Stimulated activated CD8-positive, alpha-beta memory T cell treated with anti-CD3 and anti-CD28 coated beads, Interleukin-15, amount 100 ng/mL, for 4 hours (primary cell): ENCODE measurements around the gene TNIP2.

Source experiments
- DNase-seq, 2 donors: peaks; one replicate each; pipeline ENCODE4 v3.0.0-alpha.2; 2020; ENCODE audit warnings: low read depth in 2 of 2

The TNIP2 gene, protein sequence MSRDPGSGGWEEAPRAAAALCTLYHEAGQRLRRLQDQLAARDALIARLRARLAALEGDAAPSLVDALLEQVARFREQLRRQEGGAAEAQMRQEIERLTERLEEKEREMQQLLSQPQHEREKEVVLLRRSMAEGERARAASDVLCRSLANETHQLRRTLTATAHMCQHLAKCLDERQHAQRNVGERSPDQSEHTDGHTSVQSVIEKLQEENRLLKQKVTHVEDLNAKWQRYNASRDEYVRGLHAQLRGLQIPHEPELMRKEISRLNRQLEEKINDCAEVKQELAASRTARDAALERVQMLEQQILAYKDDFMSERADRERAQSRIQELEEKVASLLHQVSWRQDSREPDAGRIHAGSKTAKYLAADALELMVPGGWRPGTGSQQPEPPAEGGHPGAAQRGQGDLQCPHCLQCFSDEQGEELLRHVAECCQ

DNA sequence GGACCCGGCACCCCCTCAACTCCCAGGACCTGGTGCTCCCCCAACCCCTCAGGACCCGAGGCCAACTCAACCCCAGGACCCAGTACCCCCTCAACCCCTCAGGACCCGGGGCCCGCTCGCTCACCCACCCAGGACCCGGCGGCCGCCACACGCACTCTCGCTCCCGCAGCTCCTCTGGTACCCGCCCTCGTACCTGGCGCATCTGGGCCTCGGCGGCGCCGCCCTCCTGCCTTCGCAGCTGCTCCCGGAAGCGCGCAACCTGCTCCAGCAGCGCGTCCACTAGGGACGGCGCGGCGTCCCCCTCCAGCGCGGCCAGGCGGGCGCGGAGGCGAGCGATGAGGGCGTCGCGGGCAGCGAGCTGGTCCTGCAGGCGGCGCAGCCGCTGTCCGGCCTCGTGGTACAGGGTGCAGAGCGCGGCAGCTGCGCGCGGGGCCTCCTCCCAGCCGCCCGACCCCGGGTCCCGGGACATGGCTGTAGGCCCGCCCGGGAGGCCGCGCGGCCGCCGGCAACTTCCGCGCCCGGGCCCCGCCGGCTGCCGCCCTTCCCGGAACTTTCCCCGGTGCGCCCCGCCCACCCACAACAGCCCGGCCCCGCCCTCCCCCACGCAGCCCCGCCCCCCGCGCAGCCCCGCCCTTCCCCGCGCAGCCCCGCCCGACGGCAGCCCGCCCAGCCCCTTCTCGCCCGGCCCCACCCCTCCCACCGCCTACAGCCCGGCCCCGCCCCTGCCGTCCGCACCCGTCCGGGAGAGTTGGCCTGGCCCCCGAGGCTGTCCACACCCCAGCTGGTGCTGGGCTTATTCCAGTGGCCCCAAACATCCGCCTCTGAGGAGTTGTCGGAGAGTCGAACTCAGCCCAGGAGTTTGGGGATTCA lies at the start of gene TNIP2:
Gene TNIP2, minus strand, starts transcription at position 516 of the 870 bp plus-strand sequence. Its CDS starts 47 bp downstream, at position 469.
- DNase-seq = peak; percentile 46 to 62

DNA sequence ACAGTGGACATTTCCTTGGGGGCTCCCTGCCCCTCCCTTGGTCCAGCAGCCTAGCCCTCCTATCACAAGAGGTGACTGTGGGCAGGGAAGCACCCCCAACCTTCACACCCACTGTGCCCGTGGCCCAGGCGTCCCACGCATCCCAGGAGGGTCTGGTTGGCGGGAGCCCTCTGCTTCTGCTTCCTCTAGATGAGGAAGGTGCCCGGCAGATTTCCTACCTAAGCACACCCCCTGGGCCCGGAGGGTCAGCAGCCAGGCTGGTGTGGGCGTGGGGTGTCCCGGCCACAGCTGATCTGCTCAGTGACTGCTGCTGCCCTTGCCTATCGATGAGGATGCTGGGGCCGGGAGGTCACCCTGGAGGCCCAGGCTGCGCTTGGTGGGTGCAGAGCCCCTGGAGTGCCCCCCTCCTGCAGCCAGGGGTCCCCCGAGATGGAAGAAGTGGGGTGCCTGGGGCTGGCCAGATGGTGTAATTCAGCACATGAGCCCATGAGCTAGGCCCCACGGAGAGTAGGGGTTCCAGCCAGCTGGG lies 48.9 kb upstream of the TNIP2 start:
- DNase-seq = no peak

DNA sequence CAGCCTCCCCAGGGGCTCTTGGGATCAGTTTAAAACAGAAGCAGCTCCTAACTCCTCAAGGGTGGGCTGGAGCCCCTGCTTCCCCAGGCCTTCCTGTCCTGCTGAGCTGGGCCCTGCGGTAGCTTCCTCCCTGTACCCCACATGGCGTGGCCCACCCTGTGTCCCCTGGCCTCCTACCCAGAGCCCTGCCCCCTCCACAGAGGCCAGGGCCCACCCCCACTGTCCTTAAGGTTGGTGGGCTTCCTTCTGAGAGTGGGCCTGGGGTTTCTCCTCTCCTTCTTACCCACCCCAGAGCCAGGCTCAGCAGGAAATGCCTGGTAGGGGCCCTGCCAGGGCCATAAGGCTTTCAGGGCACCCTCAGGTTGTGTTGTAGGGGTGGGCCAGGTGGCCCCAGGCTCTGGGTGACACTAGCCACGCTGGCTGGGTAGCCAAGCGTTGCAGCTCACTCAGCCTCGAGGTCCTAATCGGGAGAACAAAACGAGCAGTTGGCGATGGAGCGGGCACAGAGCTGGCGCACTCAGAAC lies 48.4 kb upstream of the TNIP2 start:
- DNase-seq = no peak

DNA sequence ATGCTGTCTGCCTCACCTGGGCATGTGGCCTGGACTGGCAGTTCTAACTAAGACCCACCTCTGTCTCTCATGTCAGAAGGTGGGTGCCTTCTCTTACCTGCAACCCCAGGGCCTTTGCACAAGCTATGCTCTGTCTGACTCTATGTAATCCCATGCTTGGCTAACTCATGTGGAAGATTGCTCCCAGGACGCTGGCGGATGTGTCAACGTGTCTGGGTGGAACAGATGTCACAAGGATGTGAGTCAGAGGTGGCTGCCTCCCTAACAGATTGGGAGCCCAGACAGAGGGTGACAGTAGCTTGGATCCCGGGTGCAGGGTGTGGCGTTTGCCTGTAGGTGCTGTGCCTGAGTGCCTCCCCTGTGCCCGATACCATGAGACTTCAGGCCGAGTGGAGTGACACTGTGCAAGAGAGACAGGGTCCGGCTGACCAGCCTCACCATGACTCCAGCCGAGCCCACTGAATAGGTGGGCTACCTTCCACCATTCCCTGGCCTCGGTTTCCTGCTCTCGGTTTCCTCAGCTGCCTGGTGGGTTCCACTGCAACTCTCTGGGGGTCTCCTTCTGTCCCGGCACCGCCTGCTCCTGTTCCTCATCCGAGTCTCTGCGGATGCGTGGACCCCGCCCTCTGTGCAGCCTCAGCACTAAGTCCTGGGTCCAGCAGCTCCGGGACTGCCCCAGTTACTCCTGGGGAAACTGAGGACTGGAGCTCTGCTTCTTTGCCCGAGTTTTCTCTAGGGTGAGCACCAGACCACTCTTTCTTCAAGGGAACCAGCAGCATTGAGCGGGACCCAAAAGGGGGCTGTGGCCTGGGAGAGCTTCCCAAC lies 47.7 kb upstream of the TNIP2 start:
- DNase-seq = no peak

DNA sequence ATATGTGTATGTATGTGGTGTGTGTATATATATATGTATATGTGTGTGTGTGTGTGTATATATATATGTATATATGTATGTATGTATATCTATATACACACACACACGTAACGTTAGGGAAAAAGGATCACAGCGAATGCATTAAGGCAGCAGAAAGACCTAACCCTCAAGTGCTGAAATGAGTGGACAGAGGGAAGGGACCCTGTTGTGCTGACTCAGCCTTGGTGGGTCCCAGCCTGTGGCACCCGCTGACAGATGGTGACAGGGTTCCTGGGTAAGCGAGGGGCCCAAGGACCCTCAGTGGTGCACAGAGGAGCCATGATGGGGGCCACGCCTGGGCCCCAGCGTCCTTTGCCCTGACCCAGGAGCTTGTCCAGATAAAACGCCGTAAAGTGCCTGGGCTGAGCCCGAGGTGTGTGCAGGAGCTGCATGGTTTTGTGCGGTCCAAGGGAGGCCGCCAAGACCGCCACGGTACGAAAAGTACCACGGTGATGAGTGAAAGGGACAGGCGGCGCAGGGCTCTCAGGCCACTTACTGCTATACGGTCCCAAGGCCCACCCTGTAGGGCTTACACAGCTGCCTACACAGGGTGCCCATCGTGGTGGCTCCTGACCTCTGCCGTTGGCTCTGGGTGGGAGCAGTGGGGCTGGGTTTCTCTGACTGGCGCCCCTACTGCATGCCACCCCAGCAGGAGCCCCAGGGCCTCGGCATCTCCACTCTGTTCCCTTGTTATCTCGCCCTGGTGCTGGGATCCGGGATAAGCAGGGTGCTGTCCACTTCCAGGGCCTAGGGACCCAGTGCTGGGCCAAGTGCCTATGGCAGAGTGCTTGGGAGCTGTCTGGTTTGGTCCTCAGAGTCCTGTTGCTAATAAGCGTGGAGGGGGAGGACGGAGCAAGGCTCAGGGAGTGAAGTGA lies 46.7 kb upstream of the TNIP2 start:
- DNase-seq = no peak

DNA sequence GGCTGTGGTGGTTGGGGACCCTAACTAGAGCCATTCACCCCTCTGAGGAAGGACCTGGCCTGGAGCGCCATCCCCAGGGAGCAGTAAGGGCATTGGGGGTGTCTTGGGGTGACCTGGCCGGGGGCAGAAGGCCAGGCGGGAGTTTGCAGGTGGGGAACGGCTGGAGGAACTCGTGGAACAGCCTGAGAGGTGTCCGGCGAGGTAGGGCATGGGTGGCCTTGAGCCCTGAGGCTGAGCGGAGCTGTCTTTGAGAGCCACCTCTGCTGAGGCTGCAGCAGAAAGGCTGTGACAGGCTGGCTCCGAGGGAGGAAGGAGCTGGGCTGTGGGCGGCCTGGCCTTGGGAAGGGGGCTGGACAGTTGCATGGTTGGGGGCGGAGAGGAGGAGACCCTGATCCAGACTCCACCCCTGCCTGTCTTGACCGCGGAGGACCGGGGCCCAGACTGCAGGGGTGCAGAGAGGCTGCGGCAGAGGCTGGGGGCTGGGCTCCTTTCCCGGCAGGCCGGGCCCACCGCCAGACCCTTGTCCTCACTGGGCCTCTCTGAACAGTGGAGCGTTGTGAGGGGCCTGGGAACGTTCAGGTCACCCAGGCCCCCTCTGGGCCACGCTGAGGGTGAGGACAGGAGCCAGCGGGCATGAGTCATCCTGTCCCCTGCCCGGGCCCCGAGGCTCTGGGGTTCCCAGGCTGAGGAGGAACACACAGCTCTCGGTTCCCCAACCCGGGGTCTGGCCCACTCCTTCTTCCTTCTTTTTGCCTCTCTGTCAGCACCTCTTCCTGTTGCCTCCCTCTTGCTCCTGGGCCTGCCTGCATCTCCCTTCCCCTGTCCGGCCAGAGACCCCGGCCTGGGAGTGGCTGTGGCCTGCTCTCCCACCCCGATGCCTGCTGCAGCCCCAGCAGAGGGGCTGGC lies 44.8 kb upstream of the TNIP2 start:
- no peak for DNase-seq

DNA sequence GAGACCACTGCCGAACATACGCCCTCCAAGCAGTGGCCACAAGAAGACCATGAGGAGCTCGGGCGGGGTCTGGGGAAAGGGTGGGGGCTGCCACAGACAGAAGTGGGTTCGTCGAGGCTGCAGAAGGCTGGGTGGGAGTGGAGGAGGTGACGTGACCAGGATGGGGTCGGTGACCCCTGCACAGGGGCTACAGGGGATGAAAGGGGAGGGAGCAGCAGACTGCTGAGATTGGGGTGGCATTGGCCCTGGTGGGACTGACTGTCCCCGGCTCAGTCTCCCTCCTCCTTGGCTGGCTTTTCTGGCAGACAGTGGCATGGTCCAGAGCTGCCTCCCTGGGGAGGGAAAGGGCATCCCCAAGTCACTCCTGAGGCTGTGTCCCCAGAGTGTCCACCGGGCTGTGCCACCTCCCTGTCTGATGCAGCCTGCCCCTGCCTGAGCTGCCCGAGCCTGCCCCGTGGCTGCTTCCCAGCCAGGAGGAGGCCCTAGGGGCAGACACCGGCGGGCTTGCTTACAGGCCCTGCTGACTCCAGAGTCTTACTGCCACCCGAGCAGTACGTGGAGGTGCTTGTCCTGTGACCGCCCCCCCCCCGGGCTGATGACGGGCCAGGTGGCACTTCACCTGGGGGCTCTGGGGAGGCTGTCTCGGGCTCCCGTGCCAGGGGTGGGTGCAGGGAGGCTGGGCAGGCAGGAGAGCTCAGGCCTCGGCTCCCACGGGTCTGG lies 44.0 kb upstream of the TNIP2 start:
- no peak for DNase-seq

DNA sequence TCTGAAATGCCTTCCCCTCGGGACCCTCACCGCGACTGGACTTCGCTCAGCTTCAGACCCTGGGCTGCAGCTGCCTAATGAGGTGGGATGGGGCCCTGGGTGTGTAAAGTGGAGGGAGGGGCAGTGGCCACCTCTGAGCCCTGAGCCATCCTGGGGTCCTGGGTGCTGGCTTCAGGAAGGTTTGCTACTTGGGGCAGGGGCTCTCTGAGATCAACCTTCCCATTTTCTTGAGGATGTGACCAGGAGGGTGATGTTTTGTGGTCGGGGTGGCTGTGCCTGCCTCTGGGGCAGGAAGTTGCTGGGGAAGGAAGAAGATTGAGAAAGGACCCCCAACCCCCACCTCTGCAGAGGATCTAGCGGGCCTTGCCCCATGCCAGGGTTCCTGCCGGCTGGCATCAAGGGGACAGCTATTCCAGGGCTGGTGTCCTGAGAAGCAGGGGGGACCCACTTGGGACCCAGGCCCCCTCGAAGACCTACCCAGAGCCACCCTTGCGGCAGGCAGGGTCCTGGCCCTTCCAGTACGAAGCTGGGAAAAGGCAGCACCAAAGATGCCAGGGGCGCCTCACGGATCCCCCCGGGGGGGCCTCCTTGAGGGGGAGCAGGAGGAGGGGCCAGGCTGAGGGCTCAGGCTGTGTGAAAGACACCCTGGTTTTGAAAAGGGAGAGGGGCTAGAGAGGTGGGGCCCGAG lies 43.2 kb upstream of the TNIP2 start:
- no peak for DNase-seq

DNA sequence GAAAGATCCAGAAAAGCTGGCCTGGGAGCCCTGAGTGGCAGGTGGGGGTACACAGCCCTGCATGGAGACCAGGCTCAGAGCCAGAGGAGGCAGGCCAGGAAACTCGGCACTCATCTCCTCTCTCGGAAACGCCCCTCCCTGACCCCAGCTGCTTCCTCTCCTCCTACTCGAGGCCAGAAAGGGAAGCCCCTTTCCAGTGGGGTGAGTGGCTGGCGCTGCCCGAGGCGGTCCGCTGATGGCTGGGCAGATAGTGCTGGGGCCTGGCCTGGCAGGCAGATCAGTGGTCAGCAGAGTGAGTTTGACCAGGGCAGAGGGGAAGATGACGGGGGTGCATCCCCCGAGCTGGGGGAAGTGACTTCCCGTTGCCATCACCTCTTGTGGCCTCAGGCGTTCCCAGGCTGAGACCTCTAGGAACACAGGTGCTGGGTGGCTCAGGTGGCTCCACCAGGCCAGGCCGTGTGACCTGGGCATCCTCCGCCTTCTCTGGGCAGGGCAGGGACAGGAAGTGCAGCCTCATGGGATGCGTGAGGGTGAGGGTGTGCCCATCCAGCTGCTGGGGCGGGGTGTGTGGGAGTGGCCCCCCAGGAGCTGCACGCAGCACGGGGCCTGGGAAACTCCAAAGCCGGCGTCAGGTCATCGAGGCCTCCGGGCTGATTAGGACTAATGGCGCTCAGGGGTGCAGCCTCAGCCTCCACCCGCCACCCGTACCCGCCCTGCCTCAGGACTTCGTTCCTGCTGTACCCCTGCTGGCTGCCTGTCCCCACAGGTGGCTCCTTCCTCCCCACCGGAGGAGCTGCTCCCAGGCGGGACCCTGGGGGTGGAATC lies 42.5 kb upstream of the TNIP2 start:
- no peak for DNase-seq

DNA sequence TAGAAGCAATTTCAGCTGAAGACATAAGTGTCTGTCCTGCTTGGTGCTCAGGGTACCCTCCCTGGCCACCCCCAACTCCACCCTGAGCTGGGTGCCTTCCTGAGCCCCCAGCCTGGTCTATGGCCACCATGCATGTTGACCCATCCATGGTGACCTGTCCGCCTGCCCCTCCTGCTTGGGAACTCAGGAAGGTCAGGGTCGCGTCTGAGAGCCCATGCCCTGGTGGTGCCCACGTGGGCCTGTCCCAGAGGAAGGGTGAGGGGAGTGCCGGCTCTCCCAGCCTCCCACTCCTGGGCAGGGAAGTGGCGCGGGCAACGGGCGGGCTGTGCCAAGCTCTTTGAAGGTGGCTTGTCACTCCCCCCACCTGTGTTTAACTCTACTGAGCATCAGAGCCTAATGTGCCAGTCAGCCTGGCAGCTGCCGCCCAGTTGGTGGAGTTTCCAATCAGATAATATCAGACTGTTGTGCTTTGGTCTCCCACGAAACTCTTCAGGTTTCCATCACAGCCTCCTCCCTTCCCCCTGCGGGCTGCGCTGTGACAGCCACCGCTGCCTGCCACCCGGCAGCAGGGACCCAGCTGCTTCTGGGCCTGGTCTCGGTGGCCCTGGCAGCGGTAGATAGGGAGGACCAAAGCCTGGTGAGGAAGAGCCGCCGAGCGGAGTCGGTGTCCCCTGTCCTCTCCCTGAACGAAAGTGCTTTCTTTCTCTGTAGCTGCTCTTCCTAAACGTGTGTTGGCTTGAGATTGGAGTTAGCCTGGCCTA lies 41.6 kb upstream of the TNIP2 start:
- DNase-seq = peak in 1 of 2 donors; percentile 51

DNA sequence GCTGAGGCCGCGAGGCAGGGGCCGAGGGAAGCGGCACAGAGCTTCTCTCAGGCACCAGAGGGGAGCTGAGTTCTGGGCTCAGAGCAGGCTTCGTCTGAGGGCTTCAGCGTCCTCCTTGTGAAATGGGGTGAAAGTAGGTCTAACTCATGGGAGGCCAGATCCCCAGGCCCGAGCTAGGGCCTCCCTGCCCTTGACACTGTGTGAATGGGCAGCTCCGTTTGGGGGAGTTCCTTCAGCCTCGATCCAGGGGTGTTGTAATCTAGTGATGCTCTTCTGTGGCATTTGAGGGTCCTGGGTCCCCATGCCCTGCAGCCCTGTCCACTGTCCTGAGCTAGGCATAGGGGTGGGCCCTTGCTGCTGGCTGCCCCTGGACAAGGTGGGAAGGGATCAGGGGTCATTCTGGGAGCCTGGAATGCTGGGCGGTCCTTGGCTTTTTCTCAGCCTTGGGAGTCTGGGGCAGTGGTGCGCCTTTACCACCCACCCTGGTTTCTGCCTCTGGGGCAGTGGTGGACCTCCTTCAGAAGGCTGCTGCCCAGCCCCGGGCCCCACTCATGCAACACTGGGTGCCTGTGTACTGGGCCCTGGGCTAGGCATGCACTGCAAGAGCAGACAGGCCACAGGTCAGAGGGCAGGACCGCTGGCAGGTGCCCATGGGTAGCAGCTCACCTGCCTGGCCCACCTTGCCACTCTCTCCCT lies 40.9 kb upstream of the TNIP2 start:
- no peak for DNase-seq

DNA sequence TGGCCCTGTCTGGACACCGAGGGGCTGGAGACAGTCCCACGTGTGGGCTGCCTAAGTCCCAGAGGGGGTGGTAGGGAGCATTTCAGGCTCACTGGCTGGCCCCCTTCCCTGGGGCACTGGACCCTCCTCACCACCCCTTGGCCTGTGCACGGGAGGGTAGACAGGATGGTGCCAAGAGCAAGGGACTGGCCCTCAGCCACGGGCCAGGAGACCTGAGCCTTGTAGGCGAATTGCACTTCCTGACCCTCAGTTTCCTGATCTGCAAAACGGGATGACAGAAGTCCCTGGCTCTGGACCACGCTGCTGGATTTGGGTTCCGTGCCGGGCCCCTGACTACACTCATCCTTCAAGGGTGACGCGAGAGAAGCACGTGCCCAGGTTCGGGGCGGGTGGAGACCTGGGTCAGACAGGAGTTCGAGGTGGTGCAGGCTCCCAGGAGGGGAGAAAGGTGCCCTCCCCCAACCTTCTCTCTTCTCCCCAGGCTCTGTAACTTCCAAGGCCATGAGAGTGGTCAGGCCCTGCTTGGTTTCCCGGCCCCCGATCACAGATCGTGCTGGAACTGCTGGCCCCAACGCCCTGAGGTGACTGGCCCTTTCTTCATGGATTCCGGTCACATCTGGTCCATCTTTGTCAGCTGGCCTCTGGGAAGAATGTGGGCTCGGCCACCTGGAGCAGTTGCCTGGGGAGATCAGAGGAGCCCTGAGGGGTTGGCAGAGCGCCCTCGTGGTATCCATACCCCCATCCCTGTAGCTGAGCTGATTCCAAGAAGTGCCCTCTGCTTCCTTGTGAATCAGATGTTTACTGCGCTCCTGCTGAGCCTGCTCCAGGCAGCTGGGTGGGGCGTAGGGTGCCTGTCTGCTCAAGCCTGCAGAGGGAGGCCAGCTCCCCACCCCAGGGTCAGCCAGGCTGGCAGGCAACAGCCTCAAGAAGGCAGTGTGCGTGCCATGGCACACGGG lies 40.0 kb upstream of the TNIP2 start:
- DNase-seq = no peak

DNA sequence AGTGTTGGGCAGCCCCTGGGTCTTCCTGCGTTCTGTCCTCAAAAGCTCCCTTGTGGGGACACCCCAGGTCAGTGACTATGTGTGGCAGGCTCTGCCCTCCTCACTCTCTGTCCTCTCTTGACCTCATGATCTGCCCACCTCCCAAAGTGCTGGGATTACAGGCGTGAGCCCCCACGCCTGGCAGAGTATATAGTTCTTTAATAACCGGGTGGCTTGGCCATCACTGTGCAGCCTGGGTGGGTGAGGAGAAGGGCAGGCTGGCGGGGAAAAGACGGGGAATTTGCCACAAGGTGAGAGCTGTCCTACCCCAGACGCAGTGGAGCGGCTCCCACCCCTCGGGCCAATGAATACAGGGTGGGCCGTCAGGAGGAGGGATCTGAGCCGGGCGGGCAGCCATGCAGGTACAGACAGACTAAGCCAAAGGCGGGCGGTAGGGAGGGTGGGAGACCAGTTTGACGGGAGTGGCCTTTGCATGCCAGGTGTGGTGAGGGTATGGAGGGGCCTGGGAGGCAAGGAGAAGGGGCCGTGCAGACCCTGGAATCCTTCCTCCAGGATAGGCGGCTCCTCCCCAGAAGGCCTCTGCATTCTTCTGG lies 39.3 kb upstream of the TNIP2 start:
- DNase-seq = no peak
